Measurements from ENCODE around the gene GFRA1. TPM values are rescaled to one million over a fixed set of nuclear protein-coding genes. Genes with fewer than 3 reads are reported as not detected.

Gene GFRA1
- total RNA-seq, 1 donor from 2014 or later = 44.1 TPM

DNA sequence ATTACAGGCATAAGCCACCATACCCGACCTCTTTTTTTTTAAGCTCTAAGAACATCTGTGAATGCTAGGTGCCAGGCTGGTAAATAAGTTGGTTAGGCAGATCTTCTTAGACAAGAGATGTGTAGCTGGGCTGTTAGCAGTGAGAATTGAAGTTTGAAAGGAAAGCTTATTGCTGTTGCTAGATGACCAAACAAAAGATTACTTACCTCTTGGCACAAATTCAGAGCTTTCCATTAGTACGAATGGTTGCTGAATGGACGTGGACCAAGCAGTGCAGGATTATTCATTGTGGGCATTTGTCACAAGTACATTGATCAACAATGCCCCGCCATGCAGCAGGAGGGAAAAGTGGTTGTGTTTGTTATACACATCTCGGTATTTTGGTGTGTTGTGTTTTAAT lies 131.2 kb downstream of the GFRA1 start:
- DNase-seq (ENCODE audit: extremely low spot score, unreplicated experiment) = no peak
- Mint-ChIP-seq H3K9me3 (ENCODE audit: unreplicated experiment) (no peaks in the 10 kb centered on the region), H3K27me3 (ENCODE audit: unreplicated experiment) (no peaks in the 10 kb centered on the region), H3K27ac (ENCODE audit: unreplicated experiment) (no peak overlapping the region), H3K4me1 (ENCODE audit: unreplicated experiment) (peaks cover 3% of the 10 kb centered on the region), H3K36me3 (ENCODE audit: unreplicated experiment) (no peaks in the 10 kb centered on the region), H3K4me3 (ENCODE audit: unreplicated experiment) (no peak overlapping the region)
- TF ChIP-seq, protein P1, sequence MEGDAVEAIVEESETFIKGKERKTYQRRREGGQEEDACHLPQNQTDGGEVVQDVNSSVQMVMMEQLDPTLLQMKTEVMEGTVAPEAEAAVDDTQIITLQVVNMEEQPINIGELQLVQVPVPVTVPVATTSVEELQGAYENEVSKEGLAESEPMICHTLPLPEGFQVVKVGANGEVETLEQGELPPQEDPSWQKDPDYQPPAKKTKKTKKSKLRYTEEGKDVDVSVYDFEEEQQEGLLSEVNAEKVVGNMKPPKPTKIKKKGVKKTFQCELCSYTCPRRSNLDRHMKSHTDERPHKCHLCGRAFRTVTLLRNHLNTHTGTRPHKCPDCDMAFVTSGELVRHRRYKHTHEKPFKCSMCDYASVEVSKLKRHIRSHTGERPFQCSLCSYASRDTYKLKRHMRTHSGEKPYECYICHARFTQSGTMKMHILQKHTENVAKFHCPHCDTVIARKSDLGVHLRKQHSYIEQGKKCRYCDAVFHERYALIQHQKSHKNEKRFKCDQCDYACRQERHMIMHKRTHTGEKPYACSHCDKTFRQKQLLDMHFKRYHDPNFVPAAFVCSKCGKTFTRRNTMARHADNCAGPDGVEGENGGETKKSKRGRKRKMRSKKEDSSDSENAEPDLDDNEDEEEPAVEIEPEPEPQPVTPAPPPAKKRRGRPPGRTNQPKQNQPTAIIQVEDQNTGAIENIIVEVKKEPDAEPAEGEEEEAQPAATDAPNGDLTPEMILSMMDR (IDR thresholded peaks at IDR 0.05) = no peak

GRCh38 chr10:116141246-116141645 lies 131.8 kb downstream of the GFRA1 start:
- Mint-ChIP-seq H3K4me3 (ENCODE audit: unreplicated experiment) (no peak overlapping the region), H3K36me3 (ENCODE audit: unreplicated experiment) (no peaks in the 10 kb centered on the region), H3K27ac (ENCODE audit: unreplicated experiment) (no peak overlapping the region), H3K4me1 (ENCODE audit: unreplicated experiment) (peaks cover 3% of the 10 kb centered on the region), H3K9me3 (ENCODE audit: unreplicated experiment) (no peaks in the 10 kb centered on the region), H3K27me3 (ENCODE audit: unreplicated experiment) (no peaks in the 10 kb centered on the region)
- TF ChIP-seq, protein P1 (IDR thresholded peaks at IDR 0.05) = no peak
- DNase-seq (ENCODE audit: extremely low spot score, unreplicated experiment) = no peak

DNA sequence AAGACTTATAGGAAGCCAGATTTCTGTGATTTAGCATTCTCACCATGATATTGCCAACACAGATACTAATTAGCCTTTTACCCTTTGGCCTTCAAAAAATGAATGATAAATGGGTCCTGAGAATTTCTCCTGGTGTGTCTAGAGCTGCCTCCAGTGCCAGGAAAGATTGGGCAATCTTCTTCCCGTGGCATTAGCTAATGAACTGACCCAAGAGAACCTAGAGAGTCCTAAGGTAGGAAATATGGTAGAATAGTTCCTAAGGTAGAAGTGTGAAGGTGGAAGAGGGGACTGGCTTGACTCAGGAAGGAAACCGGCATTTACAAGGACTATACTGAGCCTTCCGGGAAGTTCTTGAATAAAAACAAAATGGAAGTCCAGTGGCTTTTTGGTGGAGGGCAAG lies 133.1 kb downstream of the GFRA1 start:
- Mint-ChIP-seq H3K27ac (ENCODE audit: unreplicated experiment) (no peak overlapping the region), H3K9me3 (ENCODE audit: unreplicated experiment) (no peaks in the 10 kb centered on the region), H3K4me3 (ENCODE audit: unreplicated experiment) (no peak overlapping the region), H3K36me3 (ENCODE audit: unreplicated experiment) (no peaks in the 10 kb centered on the region), H3K4me1 (ENCODE audit: unreplicated experiment) (peaks cover 3% of the 10 kb centered on the region), H3K27me3 (ENCODE audit: unreplicated experiment) (no peaks in the 10 kb centered on the region)
- no peak for DNase-seq (ENCODE audit: extremely low spot score, unreplicated experiment)
- TF ChIP-seq, protein P1 (IDR thresholded peaks at IDR 0.05) = no peak

DNA sequence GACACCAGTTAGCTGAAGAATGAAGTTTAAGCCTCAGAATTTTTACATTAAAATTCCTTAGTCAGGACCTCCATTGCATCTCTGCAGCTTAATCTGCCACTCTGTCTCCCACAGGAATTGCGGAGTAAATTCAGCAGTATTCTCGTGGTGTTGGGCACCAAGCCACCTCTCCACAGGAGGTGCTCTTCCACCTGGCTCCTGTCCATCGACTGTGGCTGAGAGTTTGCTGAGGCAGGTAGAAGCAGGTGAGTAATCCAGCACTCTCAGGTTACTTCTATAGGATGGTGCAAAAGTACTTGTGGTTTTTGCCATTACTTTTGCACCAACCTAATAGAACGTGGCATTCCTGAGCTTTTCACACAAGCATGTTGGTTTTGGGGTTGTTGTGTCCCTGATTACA lies 134.1 kb downstream of the GFRA1 start:
- H3K4me1 Mint-ChIP-seq (ENCODE audit: unreplicated experiment) = peaks cover 3% of the 10 kb centered on the region
- H3K27me3 Mint-ChIP-seq (ENCODE audit: unreplicated experiment) = no peaks in the 10 kb centered on the region
- H3K9me3 Mint-ChIP-seq (ENCODE audit: unreplicated experiment) = no peaks in the 10 kb centered on the region
- TF ChIP-seq, protein P1 (IDR thresholded peaks at IDR 0.05) = no peak
- no peaks in the 10 kb centered on the region for H3K36me3 Mint-ChIP-seq (ENCODE audit: unreplicated experiment)
- no peak overlapping the region for H3K4me3 Mint-ChIP-seq (ENCODE audit: unreplicated experiment)
- peak; percentile 34 for DNase-seq (ENCODE audit: extremely low spot score, unreplicated experiment)
- no peak overlapping the region for H3K27ac Mint-ChIP-seq (ENCODE audit: unreplicated experiment)

DNA sequence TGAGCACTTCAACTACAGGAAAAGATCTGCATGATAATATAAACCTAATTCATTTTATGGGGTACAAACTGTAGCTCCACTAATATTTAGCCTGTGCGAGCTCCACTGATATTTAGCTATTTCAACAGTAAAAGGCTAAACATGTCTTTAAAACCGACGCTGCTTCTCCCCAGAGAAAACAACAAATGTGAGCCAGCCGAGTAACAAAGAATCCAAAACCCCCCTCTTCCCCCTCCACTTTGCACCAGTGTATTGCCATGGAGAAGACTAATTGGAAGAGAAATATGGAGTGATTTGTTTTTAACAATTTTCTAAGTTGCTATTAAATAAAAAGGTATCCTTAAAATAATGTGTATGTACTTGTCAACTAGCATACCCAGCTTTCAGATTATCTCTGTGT lies 136.7 kb downstream of the GFRA1 start:
- Mint-ChIP-seq H3K4me3 (ENCODE audit: unreplicated experiment) (no peak overlapping the region), H3K27me3 (ENCODE audit: unreplicated experiment) (no peaks in the 10 kb centered on the region), H3K9me3 (ENCODE audit: unreplicated experiment) (no peaks in the 10 kb centered on the region), H3K27ac (ENCODE audit: unreplicated experiment) (no peak overlapping the region), H3K4me1 (ENCODE audit: unreplicated experiment) (no peaks in the 10 kb centered on the region), H3K36me3 (ENCODE audit: unreplicated experiment) (no peaks in the 10 kb centered on the region)
- DNase-seq (ENCODE audit: extremely low spot score, unreplicated experiment) = no peak
- TF ChIP-seq, protein P1 (IDR thresholded peaks at IDR 0.05) = no peak

Data from osteocyte (in vitro differentiated cells).